K562 (cell line): ENCODE measurements around the gene MAML1. TPM values are rescaled to one million over a fixed set of nuclear protein-coding genes. Genes with fewer than 3 reads are reported as not detected.

Experiments used
- ATAC-seq: fragments of 200-7000 bp; cut with Tn5 transposase; 3 replicates; pipeline ENCODE4 v1.9.1; 2020; ENCODE audit warnings: moderate library complexity
- BruUV-seq: library from RNA; stranded (reverse); fragments of 400-500 nt; replicated peaks from 2 replicates; lab custom pipeline; 2021; lab: Mats Ljungman, UMichigan
- CTCF ChIA-PET: fragments of 300-600 bp; formaldehyde crosslinking; extraction: SDS; loops from one replicate; lab custom pipeline; 2021; ENCODE audit warnings: low intra/inter-chr PET ratio; lab: Yijun Ruan, JAX
- POLR2A ChIA-PET: fragments of 300-600, 350-650 bp; sonication (Branson Sonifier 250); formaldehyde crosslinking; extraction: SDS; loops from one replicate; lab custom pipeline; 2021; ENCODE audit warnings: antibody characterized with exemption, inconsistent platforms; lab: Yijun Ruan, JAX
- DNase-seq, 4 experiments: peaks; one replicate each; pipeline versions ENCODE4 v3.0.0 to v3.0.0-alpha.2; 2011 to 2018; ENCODE audit warnings: low spot score in 3 of 4, mixed read lengths in 3 of 4; ENCODE audit errors: extremely low read depth in 1 of 4
- FAIRE-seq: peaks from 2 replicates; lab custom pipeline; 2011; peaks lifted over from hg19 to GRCh38; lab: Jason Lieb, UNC
- H2AFZ ChIP-seq: 2 replicates; pipeline ENCODE4 v1.6.0; 2011; ENCODE audit warnings: low read depth, low read length, control low read depth, inconsistent platforms
- H3K27ac ChIP-seq: fragments of 200-600 bp; 3 replicates; pipeline ENCODE4 v1.8.0; 2011; ENCODE audit warnings: low read depth, mild to moderate bottlenecking, control low read depth, inconsistent platforms, low read length, moderate library complexity, mixed read lengths; ENCODE audit errors: extremely low read depth
- H3K27me3 ChIP-seq, 2 experiments: fragments of 300-600 bp in 1 of 2; 2 replicates in 1 of 2; 3 replicates in 1 of 2; pipeline versions ENCODE4 v1.6.0 to v1.8.0; 2011; ENCODE audit warnings: inconsistent platforms in 2 of 2, low read length in 2 of 2, mild to moderate bottlenecking in 1 of 2, mixed read lengths in 1 of 2, moderate library complexity in 1 of 2; ENCODE audit not compliant: control insufficient read depth in 2 of 2, insufficient read depth in 2 of 2
- H3K36me3 ChIP-seq: fragments of 300-600 bp; 3 replicates; pipeline ENCODE4 v1.8.0; 2011; ENCODE audit warnings: mild to moderate bottlenecking, low read length, inconsistent platforms; ENCODE audit not compliant: control insufficient read depth, insufficient read depth
- H3K4me1 ChIP-seq, 2 experiments: fragments of 200-600 bp in 1 of 2; replicated peaks in 1 of 2; 2 replicates in 1 of 2; 3 replicates in 1 of 2; pipeline versions ENCODE4 v1.5.1 to v1.8.0; 2011; ENCODE audit warnings: inconsistent platforms in 2 of 2, low read length in 2 of 2, mild to moderate bottlenecking in 1 of 2, mixed read lengths in 1 of 2, moderate library complexity in 1 of 2; ENCODE audit not compliant: control insufficient read depth in 2 of 2, insufficient read depth in 2 of 2
- H3K4me2 ChIP-seq: 2 replicates; pipeline ENCODE4 v1.6.1; 2011; ENCODE audit warnings: low read length, control low read depth, inconsistent platforms, mixed read lengths; ENCODE audit not compliant: insufficient read depth
- H3K4me3 ChIP-seq: fragments of 200-600 bp; sonication (generic), shearing (Covaris generic); 2 replicates; pipeline ENCODE4 v1.5.1; 2016; ENCODE audit warnings: control low read depth, inconsistent platforms
- H3K79me2 ChIP-seq: fragments of 200-600 bp; 3 replicates; pipeline ENCODE4 v1.8.0; 2011; ENCODE audit warnings: low read length, inconsistent platforms; ENCODE audit not compliant: control insufficient read depth, insufficient read depth
- H3K9ac ChIP-seq, 2 experiments: 2 replicates each; pipeline versions ENCODE4 v1.6.0 to v1.6.1; 2011; ENCODE audit warnings: low read depth in 2 of 2, low read length in 2 of 2, control low read depth in 1 of 2, inconsistent platforms in 1 of 2, mild to moderate bottlenecking in 1 of 2, mixed read lengths in 1 of 2; ENCODE audit not compliant: insufficient read depth in 1 of 2
- H3K9me1 ChIP-seq: one replicate; pipeline ENCODE4 v1.6.0; 2011; ENCODE audit warnings: inconsistent platforms, mild to moderate bottlenecking, low read length, moderate library complexity; ENCODE audit not compliant: control insufficient read depth, insufficient read depth
- H3K9me3 ChIP-seq: replicated peaks from 2 replicates; pipeline ENCODE4 v1.5.1; 2011; ENCODE audit warnings: low read depth, low read length, inconsistent platforms; ENCODE audit not compliant: control insufficient read depth, insufficient read depth
- H4K20me1 ChIP-seq: replicated peaks from 2 replicates; pipeline ENCODE4 v1.6.1; 2011; ENCODE audit warnings: low read length, inconsistent platforms, mixed read lengths; ENCODE audit not compliant: control insufficient read depth, insufficient read depth
- NBN ChIP-seq: fragments of 450-650 bp; IDR thresholded peaks from 2 replicates; pipeline ENCODE4 v1.6.1; 2016; ENCODE audit warnings: low read depth, mild to moderate bottlenecking
- NCOR1 ChIP-seq: fragments of 450-650 bp; IDR thresholded peaks from 2 replicates; pipeline ENCODE4 v1.6.1; 2016; ENCODE audit warnings: mild to moderate bottlenecking, moderate library complexity
- WGBS: fragments of 100-300 bp; shearing (Covaris generic); methylation state at CpG from one replicate; pipeline ENCODE4 v1.1.6; 2016; ENCODE audit warnings: low coverage, mixed read lengths; ENCODE audit not compliant: insufficient coverage; ENCODE audit errors: missing lambda C conversion rate; 5-methylcytosine and 5-hydroxymethylcytosine counted together
- in situ Hi-C: fragments of 300-500 bp; cut with MboI; formaldehyde crosslinking; loops from 4 replicates; pipeline ENCODE4 v1.15.0; 2018; ENCODE audit warnings: inconsistent platforms, mixed read lengths
- intact Hi-C: fragments of 100-400 bp; cut with micrococcal nuclease; formaldehyde crosslinking; loops from 2 replicates; pipeline ENCODE4 v1.14.2; 2022
- polyA plus RNA-seq, 8 experiments: library from polyadenylated mRNA; depleted of rRNA in 4 of 8; stranded (reverse) in 5 of 8; unstranded in 3 of 8; fragments of >200 nt; fragmentation: Nextera tagmentation in 2 of 8; fragmentation: Illumina TruSeq in 1 of 8; extraction: Ambion mirVana in 2 of 8; extraction: Trizol in 1 of 8; gene quantifications; 2 replicates each; pipeline versions ENCODE4 v1.2.1 to v1.2.3, GENCODE V29; 2011 to 2014; ENCODE audit warnings: inconsistent platforms in 1 of 8, missing spikeins in 1 of 8
- total RNA-seq, 7 experiments: library from RNA; depleted of rRNA in 6 of 7; stranded (reverse); fragments of >200 nt in 6 of 7; fragmentation: Illumina TruSeq in 2 of 7; extraction: Trizol in 2 of 7; gene quantifications; 2 replicates each; pipeline versions ENCODE4 v1.2.1 to v1.2.3, GENCODE V29; 2011 to 2021; ENCODE audit warnings: low replicate concordance in 1 of 7
- TF ChIP-seq, protein P1 (sequence below): fragments of 450-650 bp; IDR thresholded peaks from 2 replicates; pipeline ENCODE4 v1.7.1; 2018; ENCODE audit warnings: mild to moderate bottlenecking, low read depth; ENCODE audit not compliant: partially characterized antibody
- TF ChIP-seq, protein P2 (sequence below), 2 experiments: IDR thresholded peaks; 2 replicates each; pipeline ENCODE4 v1.6.1; 2012; ENCODE audit warnings: improper control_type of control experiment in 2 of 2, low read depth in 2 of 2, low read length in 2 of 2, borderline replicate concordance in 1 of 2
- TF ChIP-seq, protein P3 (sequence below): sonication (generic); IDR thresholded peaks from 2 replicates; pipeline ENCODE4 v1.6.1; 2016
- TF ChIP-seq, protein P4 (sequence below): fragments of 250-450 bp; sonication (Bioruptor Pico); IDR thresholded peaks from 2 replicates; pipeline ENCODE4 v1.5.0; 2020; ENCODE audit warnings: mild to moderate bottlenecking, borderline replicate concordance

MAML1 gene
- total and polyA plus RNA-seq, 9 of the 15 experiments (the other 6 are each of a cell fraction or from before 2014, with no cell fraction given) = 0.32 to 18.4 (median 7.0) TPM

DNA sequence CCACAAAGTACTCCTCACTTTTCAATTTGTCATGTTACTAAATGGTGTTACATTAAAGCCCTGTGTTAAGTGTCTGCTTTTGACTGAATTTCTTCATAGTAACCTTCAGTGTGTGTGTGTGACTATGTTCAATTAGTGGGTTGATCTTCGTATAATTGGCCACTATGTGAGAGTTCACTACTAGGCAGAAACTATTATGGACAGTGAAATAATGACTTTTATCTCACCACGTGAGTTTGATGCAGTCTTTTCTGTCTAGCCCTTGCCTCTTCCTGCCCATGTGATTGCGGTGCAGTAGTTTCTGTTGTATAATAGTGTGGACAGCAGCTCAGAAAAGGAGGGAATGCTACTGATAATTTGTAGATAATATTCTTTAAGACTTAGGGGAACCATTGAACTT lies 1.8 kb upstream of the MAML1 start (continued):
- TF ChIP-seq, protein P1, sequence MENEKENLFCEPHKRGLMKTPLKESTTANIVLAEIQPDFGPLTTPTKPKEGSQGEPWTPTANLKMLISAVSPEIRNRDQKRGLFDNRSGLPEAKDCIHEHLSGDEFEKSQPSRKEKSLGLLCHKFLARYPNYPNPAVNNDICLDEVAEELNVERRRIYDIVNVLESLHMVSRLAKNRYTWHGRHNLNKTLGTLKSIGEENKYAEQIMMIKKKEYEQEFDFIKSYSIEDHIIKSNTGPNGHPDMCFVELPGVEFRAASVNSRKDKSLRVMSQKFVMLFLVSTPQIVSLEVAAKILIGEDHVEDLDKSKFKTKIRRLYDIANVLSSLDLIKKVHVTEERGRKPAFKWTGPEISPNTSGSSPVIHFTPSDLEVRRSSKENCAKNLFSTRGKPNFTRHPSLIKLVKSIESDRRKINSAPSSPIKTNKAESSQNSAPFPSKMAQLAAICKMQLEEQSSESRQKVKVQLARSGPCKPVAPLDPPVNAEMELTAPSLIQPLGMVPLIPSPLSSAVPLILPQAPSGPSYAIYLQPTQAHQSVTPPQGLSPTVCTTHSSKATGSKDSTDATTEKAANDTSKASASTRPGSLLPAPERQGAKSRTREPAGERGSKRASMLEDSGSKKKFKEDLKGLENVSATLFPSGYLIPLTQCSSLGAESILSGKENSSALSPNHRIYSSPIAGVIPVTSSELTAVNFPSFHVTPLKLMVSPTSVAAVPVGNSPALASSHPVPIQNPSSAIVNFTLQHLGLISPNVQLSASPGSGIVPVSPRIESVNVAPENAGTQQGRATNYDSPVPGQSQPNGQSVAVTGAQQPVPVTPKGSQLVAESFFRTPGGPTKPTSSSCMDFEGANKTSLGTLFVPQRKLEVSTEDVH = peak; percentile 29
- TF ChIP-seq, protein P2, sequence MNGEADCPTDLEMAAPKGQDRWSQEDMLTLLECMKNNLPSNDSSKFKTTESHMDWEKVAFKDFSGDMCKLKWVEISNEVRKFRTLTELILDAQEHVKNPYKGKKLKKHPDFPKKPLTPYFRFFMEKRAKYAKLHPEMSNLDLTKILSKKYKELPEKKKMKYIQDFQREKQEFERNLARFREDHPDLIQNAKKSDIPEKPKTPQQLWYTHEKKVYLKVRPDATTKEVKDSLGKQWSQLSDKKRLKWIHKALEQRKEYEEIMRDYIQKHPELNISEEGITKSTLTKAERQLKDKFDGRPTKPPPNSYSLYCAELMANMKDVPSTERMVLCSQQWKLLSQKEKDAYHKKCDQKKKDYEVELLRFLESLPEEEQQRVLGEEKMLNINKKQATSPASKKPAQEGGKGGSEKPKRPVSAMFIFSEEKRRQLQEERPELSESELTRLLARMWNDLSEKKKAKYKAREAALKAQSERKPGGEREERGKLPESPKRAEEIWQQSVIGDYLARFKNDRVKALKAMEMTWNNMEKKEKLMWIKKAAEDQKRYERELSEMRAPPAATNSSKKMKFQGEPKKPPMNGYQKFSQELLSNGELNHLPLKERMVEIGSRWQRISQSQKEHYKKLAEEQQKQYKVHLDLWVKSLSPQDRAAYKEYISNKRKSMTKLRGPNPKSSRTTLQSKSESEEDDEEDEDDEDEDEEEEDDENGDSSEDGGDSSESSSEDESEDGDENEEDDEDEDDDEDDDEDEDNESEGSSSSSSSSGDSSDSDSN (IDR thresholded peaks at IDR 0.05; ENCODE audit: borderline replicate concordance in 1 of 2, low read depth in 2 of 2, low read length in 2 of 2) = no peak

DNA sequence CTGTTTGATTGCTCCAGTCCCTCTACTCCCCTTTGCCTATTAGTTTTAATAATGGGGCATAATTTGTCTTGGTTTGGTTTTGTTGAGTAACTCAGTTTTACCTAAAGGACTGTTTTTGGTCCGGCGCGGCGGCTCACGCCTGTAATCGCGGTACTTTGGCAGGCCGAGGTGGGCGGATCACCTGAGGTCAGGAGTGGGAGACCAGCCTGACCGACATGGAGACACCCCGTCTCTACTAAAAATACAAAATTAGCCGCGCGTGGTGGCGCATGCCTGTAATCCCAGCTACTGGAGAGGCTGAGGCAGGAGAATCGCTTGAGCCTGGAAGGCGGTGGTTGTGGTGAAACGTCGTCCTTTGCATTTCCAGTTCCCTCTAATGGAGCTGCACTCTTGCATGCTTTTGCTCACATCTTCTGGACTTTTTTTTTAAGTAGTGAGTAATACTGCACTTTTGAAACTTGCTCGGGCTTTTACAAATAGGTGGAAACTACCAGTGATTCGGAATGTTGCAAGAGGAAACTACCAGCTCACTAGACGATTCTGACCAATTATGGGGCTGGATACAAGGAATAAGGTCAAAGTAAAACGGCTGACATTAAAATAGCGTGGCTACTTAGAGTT lies 721 bp upstream of the MAML1 start:
- peak overlapping the region; percentile 71 for H3K27ac ChIP-seq
- 5% methylated on average over 24 of the region's 24 CpGs for WGBS
- no TSS peak for BruUV-seq
- DNase-seq = peak in 1 of 4 experiments; percentile 62
- H2AFZ ChIP-seq = peak overlapping the region; percentile 49
- H3K27me3 ChIP-seq = no peaks in the 10 kb centered on the region
- no peaks in the 10 kb centered on the region for H4K20me1 ChIP-seq
- H3K79me2 ChIP-seq = peaks cover 43% of the 10 kb centered on the region
- peak overlapping the region; percentile 57 to 79 for H3K9ac ChIP-seq
- H3K9me3 ChIP-seq = no peaks in the 10 kb centered on the region
- peak; percentile 29 for FAIRE-seq
- ATAC-seq = peak; percentile 10
- H3K4me3 ChIP-seq = peak overlapping the region; percentile 89
- peaks cover 60% of the 10 kb centered on the region for H3K36me3 ChIP-seq
- H3K9me1 ChIP-seq = no peaks in the 10 kb centered on the region
- ChIA-PET POLR2A (interaction anchor here (0.5 to 2.1 kb wide), 16 partner anchors 9 to 116 kb away, joined by 3 to 17 read pairs (median 5); partner anchors contain the start of genes CANX, HNRNPH1 and SQSTM1), CTCF (no interaction called here)
- peak overlapping the region; percentile 66 for H3K4me2 ChIP-seq
- H3K4me1 ChIP-seq = peaks cover 13 to 18% of the 10 kb centered on the region in 2 experiments
- intact Hi-C loops (loop anchor here (1.0 kb wide), 1 partner anchor 34 kb away; the partner anchor contains the start of gene CANX), in situ Hi-C loops (no loop called here)
- TF ChIP-seq, protein P3, sequence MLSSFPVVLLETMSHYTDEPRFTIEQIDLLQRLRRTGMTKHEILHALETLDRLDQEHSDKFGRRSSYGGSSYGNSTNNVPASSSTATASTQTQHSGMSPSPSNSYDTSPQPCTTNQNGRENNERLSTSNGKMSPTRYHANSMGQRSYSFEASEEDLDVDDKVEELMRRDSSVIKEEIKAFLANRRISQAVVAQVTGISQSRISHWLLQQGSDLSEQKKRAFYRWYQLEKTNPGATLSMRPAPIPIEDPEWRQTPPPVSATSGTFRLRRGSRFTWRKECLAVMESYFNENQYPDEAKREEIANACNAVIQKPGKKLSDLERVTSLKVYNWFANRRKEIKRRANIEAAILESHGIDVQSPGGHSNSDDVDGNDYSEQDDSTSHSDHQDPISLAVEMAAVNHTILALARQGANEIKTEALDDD = peak; percentile 24
- peak; percentile 11; the same call in 1 of the 2 replicates for TF ChIP-seq NCOR1
- TF ChIP-seq NBN = peak; percentile 30; the same call in 1 of the 2 replicates
- TF ChIP-seq, protein P1 = peak; percentile 19
- TF ChIP-seq, protein P4, sequence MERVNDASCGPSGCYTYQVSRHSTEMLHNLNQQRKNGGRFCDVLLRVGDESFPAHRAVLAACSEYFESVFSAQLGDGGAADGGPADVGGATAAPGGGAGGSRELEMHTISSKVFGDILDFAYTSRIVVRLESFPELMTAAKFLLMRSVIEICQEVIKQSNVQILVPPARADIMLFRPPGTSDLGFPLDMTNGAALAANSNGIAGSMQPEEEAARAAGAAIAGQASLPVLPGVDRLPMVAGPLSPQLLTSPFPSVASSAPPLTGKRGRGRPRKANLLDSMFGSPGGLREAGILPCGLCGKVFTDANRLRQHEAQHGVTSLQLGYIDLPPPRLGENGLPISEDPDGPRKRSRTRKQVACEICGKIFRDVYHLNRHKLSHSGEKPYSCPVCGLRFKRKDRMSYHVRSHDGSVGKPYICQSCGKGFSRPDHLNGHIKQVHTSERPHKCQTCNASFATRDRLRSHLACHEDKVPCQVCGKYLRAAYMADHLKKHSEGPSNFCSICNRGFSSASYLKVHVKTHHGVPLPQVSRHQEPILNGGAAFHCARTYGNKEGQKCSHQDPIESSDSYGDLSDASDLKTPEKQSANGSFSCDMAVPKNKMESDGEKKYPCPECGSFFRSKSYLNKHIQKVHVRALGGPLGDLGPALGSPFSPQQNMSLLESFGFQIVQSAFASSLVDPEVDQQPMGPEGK (CRISPR knock-in tag) = no peak
